Measurements from ENCODE around the gene EFCAB9. TPM values are rescaled to one million over a fixed set of nuclear protein-coding genes. Genes with fewer than 3 reads are reported as not detected.

EFCAB9 gene
- total RNA-seq, 2 donors from 2014 or later, result not detected

GRCh38 chr5:172156541-172156994, 37.4 kb upstream of the EFCAB9 start:
- no peaks in the 10 kb centered on the region for H3K9me3 ChIP-seq (ENCODE audit: control insufficient read depth, low read length)
- H3K27ac ChIP-seq (ENCODE audit: low read depth, low read length), result no peak overlapping the region
- H3K36me3 ChIP-seq (ENCODE audit: control insufficient read depth, insufficient read depth, low read length), result no peaks in the 10 kb centered on the region
- no peaks in the 10 kb centered on the region for H3K4me1 ChIP-seq (ENCODE audit: control insufficient read depth, insufficient read depth, low read length)
- no peak overlapping the region for H3K9ac ChIP-seq (ENCODE audit: extremely low read depth, low read length, poor library complexity, severe bottlenecking)
- no peaks in the 10 kb centered on the region for H3K9me3 Mint-ChIP-seq
- H3K4me3 Mint-ChIP-seq, result no peak overlapping the region
- H3K4me1 Mint-ChIP-seq, result peaks cover 4% of the 10 kb centered on the region
- peak overlapping the region; percentile 45 for H3K27ac Mint-ChIP-seq
- no peaks in the 10 kb centered on the region for H3K27me3 ChIP-seq (ENCODE audit: control insufficient read depth, insufficient read depth, low read length, poor library complexity, severe bottlenecking)
- no peak for DNase-seq
- H3K4me3 ChIP-seq (ENCODE audit: low read length), result no peak overlapping the region
- H3K36me3 Mint-ChIP-seq (ENCODE audit: low read depth), result peaks cover 7% of the 10 kb centered on the region
- WGBS, 2 experiments (ENCODE audit: insufficient coverage in 1 of 2, insufficient read length in 1 of 2), result 83 to 95% methylated on average over 13 of the region's 13 CpGs
- H3K27me3 Mint-ChIP-seq (ENCODE audit: insufficient read depth), result no peaks in the 10 kb centered on the region
- TF ChIP-seq CTCF (conservative IDR thresholded peaks at IDR 0.05), result no peak

- no peaks in the 10 kb centered on the region for H3K4me1 ChIP-seq (ENCODE audit: control insufficient read depth, insufficient read depth, low read length)
- TF ChIP-seq CTCF (conservative IDR thresholded peaks at IDR 0.05), result no peak
- no peak for DNase-seq
- H3K9ac ChIP-seq (ENCODE audit: extremely low read depth, low read length, poor library complexity, severe bottlenecking), result no peak overlapping the region
- Mint-ChIP-seq H3K9me3 (no peaks in the 10 kb centered on the region), H3K4me1 (peaks cover 4% of the 10 kb centered on the region), H3K27ac (no peak overlapping the region), H3K27me3 (ENCODE audit: insufficient read depth) (no peaks in the 10 kb centered on the region), H3K36me3 (ENCODE audit: low read depth) (peaks cover 5% of the 10 kb centered on the region), H3K4me3 (no peak overlapping the region)
- no peaks in the 10 kb centered on the region for H3K36me3 ChIP-seq (ENCODE audit: control insufficient read depth, insufficient read depth, low read length)
- H3K9me3 ChIP-seq (ENCODE audit: control insufficient read depth, low read length), result no peaks in the 10 kb centered on the region
- WGBS, 2 experiments (ENCODE audit: insufficient coverage in 1 of 2, insufficient read length in 1 of 2), result 95 to 96% methylated on average over 8 of the region's 8 CpGs
- no peaks in the 10 kb centered on the region for H3K27me3 ChIP-seq (ENCODE audit: control insufficient read depth, insufficient read depth, low read length, poor library complexity, severe bottlenecking)
- H3K27ac ChIP-seq (ENCODE audit: low read depth, low read length), result no peak overlapping the region
- H3K4me3 ChIP-seq (ENCODE audit: low read length), result no peak overlapping the region
Observed at GRCh38 chr5:172159016-172159415, 35.0 kb upstream of the EFCAB9 start.

GRCh38 chr5:172160506-172160905, 33.5 kb upstream of the EFCAB9 start:
- Mint-ChIP-seq H3K4me1 (peaks cover 4% of the 10 kb centered on the region), H3K9me3 (no peaks in the 10 kb centered on the region), H3K36me3 (ENCODE audit: low read depth) (peaks cover 5% of the 10 kb centered on the region), H3K27me3 (ENCODE audit: insufficient read depth) (no peaks in the 10 kb centered on the region), H3K4me3 (no peak overlapping the region), H3K27ac (no peak overlapping the region)
- DNase-seq, result no peak
- H3K4me1 ChIP-seq (ENCODE audit: control insufficient read depth, insufficient read depth, low read length), result no peaks in the 10 kb centered on the region
- no peaks in the 10 kb centered on the region for H3K9me3 ChIP-seq (ENCODE audit: control insufficient read depth, low read length)
- WGBS, 2 experiments (ENCODE audit: insufficient coverage in 1 of 2, insufficient read length in 1 of 2), result 92 to 95% methylated on average over 9 of the region's 9 CpGs
- no peak overlapping the region for H3K4me3 ChIP-seq (ENCODE audit: low read length)
- no peak overlapping the region for H3K27ac ChIP-seq (ENCODE audit: low read depth, low read length)
- no peaks in the 10 kb centered on the region for H3K36me3 ChIP-seq (ENCODE audit: control insufficient read depth, insufficient read depth, low read length)
- no peak overlapping the region for H3K9ac ChIP-seq (ENCODE audit: extremely low read depth, low read length, poor library complexity, severe bottlenecking)
- no peak for TF ChIP-seq CTCF (conservative IDR thresholded peaks at IDR 0.05)
- H3K27me3 ChIP-seq (ENCODE audit: control insufficient read depth, insufficient read depth, low read length, poor library complexity, severe bottlenecking), result no peaks in the 10 kb centered on the region
